OCI-LY7 (cell line): ENCODE data around the gene RNF217. TPM values are rescaled to one million over a fixed set of nuclear protein-coding genes. Genes with fewer than 3 reads are reported as not detected.

Experiments
- BruUV-seq: library from RNA; stranded (reverse); fragments of 400-500 nt; replicated peaks from 2 replicates; lab custom pipeline; 2021; lab: Mats Ljungman, UMichigan
- CTCF ChIA-PET: fragments of 300-600 bp; sonication (Branson Sonifier 250); formaldehyde crosslinking; loops from one replicate; lab custom pipeline; 2022; ENCODE audit warnings: antibody characterized with exemption; ENCODE audit not compliant: unreplicated experiment; lab: Charles Lee
- POLR2A ChIA-PET: fragments of 300-600 bp; sonication (Branson Sonifier 250); formaldehyde crosslinking; loops from one replicate; lab custom pipeline; 2022; ENCODE audit warnings: antibody characterized with exemption; lab: Charles Lee
- DNase-seq: peaks from one replicate; pipeline ENCODE4 v3.0.0-alpha.2; 2015; ENCODE audit warnings: low spot score
- H2AFZ ChIP-seq: fragments of 200-600 bp; sonication (generic), shearing (Covaris generic); 2 replicates; pipeline ENCODE4 v1.6.1; 2014; ENCODE audit warnings: mild to moderate bottlenecking, antibody characterized with exemption, low read length, moderate library complexity
- H3K27ac ChIP-seq: fragments of 200-600 bp; sonication (generic); 2 replicates; pipeline ENCODE4 v1.5.1; 2014; ENCODE audit warnings: mixed run types, low read depth, mild to moderate bottlenecking, moderate library complexity, low read length, inconsistent platforms; ENCODE audit not compliant: poor library complexity, severe bottlenecking
- H3K36me3 ChIP-seq: fragments of 200-600 bp; sonication (generic); 2 replicates; pipeline ENCODE4 v1.6.1; 2014; ENCODE audit warnings: mild to moderate bottlenecking, antibody characterized with exemption, low read length, moderate library complexity, mixed read lengths; ENCODE audit not compliant: insufficient read depth
- H3K4me1 ChIP-seq: fragments of 200-600 bp; sonication (generic); 2 replicates; pipeline ENCODE4 v1.5.1; 2014; ENCODE audit warnings: mild to moderate bottlenecking, low read length; ENCODE audit not compliant: insufficient read depth, poor library complexity, severe bottlenecking
- H3K4me2 ChIP-seq: fragments of 200-600 bp; sonication (generic); 2 replicates; pipeline ENCODE4 v1.6.1; 2014; ENCODE audit warnings: mild to moderate bottlenecking, low read length
- H3K4me3 ChIP-seq: fragments of 200-600 bp; sonication (generic); 2 replicates; pipeline ENCODE4 v1.5.1; 2014; ENCODE audit warnings: mild to moderate bottlenecking, low read depth, low read length; ENCODE audit not compliant: poor library complexity, severe bottlenecking
- H3K79me2 ChIP-seq: fragments of 200-600 bp; sonication (generic); 2 replicates; pipeline ENCODE4 v1.6.1; 2016; ENCODE audit warnings: low read depth, mild to moderate bottlenecking, low read length, moderate library complexity, mixed read lengths; ENCODE audit not compliant: insufficient read depth
- H3K9me2 ChIP-seq: fragments of 200-600 bp; sonication (generic); 2 replicates; pipeline ENCODE4 v1.6.1; 2016; ENCODE audit warnings: mild to moderate bottlenecking, low read length, mixed read lengths; ENCODE audit not compliant: insufficient read depth
- H3K9me3 ChIP-seq: fragments of 200-600 bp; sonication (generic); 2 replicates; pipeline ENCODE4 v1.6.1; 2014; ENCODE audit warnings: mild to moderate bottlenecking, mixed run types, low read length, mixed read lengths
- H4K20me1 ChIP-seq: fragments of 200-600 bp; sonication (generic); 2 replicates; pipeline ENCODE4 v1.6.1; 2014; ENCODE audit warnings: mild to moderate bottlenecking, antibody characterized with exemption, low read length, moderate library complexity, mixed read lengths; ENCODE audit not compliant: insufficient read depth
- EZH2phosphoT487 ChIP-seq: fragments of 200-600 bp; sonication (generic); IDR thresholded peaks from 2 replicates; pipeline ENCODE4 v1.6.1; 2018; ENCODE audit warnings: low read depth, borderline replicate concordance, mild to moderate bottlenecking, mixed run types, antibody characterized with exemption, low read length, moderate library complexity, mixed read lengths
- intact Hi-C: fragments of 100-400 bp; cut with micrococcal nuclease; formaldehyde crosslinking; loops from one replicate; pipeline ENCODE4 v1.10.0; 2022; ENCODE audit not compliant: unreplicated experiment
- total RNA-seq, 2 experiments: library from RNA; depleted of rRNA in 1 of 2; stranded (reverse); fragments of >200 nt in 1 of 2; shearing (Covaris generic) in 1 of 2; gene quantifications; 2 replicates each; pipeline ENCODE4 v1.2.3, GENCODE V29; 2014 to 2022
- TF ChIP-seq, protein P1 (sequence below): fragments of 200-600 bp; sonication (generic); conservative IDR thresholded peaks from 2 replicates; pipeline ENCODE4 v1.5.1; 2014; ENCODE audit warnings: mild to moderate bottlenecking, antibody characterized with exemption, low read length, moderate library complexity, mixed read lengths

Gene RNF217
- total RNA-seq, 2 experiments from 2014 or later, result not detected

DNA sequence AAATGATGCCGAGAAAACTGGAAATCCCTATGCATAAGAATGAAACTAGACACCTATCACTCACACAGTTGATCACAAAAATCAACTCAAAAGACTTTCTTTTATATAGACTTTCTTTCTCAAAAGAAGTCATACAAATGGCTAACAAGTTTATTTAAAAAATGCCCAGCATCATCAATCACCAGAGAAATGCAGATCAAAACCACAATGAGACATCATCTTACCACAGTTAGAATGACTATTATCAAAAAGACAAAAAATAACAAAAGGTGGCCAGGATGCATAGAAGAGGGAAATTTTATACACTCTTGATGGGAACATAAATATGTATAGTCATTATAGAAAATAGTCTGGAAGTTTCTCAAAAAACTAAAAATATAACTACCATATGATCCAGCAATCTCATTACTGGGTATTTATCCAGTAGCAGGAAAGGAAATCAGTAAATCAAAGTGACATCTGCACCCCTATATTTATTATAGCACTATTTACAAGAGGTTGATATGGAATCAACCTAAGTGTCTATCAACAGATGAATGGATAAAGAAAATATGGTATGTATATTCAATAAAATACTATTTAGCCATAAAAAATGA is 3.4 kb upstream of the RNF217 start:
- Histone ChIP-seq H3K9me3 (no peaks in the 10 kb centered on the region), H3K36me3 (no peaks in the 10 kb centered on the region), H4K20me1 (no peaks in the 10 kb centered on the region), H3K79me2 (no peaks in the 10 kb centered on the region), H3K27ac (no peak overlapping the region), H3K4me2 (no peak overlapping the region), H3K4me3 (no peak overlapping the region), H3K4me1 (no peaks in the 10 kb centered on the region), H2AFZ (no peak overlapping the region), H3K9me2 (no peaks in the 10 kb centered on the region)
- BruUV-seq, result no TSS peak
- no peak for DNase-seq
- CTCF ChIA-PET, result no interaction called here
- intact Hi-C loops, result no loop called here
- TF ChIP-seq, protein P1, sequence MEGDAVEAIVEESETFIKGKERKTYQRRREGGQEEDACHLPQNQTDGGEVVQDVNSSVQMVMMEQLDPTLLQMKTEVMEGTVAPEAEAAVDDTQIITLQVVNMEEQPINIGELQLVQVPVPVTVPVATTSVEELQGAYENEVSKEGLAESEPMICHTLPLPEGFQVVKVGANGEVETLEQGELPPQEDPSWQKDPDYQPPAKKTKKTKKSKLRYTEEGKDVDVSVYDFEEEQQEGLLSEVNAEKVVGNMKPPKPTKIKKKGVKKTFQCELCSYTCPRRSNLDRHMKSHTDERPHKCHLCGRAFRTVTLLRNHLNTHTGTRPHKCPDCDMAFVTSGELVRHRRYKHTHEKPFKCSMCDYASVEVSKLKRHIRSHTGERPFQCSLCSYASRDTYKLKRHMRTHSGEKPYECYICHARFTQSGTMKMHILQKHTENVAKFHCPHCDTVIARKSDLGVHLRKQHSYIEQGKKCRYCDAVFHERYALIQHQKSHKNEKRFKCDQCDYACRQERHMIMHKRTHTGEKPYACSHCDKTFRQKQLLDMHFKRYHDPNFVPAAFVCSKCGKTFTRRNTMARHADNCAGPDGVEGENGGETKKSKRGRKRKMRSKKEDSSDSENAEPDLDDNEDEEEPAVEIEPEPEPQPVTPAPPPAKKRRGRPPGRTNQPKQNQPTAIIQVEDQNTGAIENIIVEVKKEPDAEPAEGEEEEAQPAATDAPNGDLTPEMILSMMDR, result no peak
- no peak for TF ChIP-seq EZH2phosphoT487
- POLR2A ChIA-PET, result no interaction called here

DNA sequence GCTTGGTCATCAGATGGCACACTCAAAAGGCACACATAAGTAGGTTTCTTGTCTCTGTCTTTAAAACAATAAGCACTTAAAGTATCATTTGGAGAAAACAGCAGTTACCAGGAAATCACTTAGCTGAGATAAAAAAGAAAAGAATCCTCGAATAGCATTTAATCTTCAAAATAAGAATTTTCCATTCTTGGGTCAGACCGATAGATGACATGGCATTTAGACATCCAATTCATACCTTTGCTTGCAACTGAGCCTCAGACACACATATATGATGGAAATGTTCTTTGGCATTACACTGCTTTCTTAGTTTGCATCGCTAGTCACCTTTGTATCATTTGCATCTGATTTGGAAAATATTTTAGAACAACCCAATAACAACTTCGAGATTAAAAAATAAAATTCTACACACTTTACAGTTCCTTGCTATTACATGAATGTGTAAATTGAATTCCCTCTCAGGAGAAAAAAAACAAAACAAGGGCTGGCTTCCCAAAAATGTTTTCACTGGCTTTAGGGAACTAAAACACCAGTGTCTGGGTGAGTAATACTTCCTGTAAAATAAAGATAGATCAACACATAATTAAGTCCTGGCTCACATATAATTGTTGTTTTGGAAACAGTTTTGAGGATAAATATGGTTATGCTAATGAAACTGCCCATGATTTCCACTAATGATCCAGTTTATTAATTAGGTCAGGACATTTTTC is 1.3 kb upstream of the RNF217 start:
- Histone ChIP-seq H3K4me3 (no peak overlapping the region), H2AFZ (no peak overlapping the region)
- DNase-seq, result no peak

DNA sequence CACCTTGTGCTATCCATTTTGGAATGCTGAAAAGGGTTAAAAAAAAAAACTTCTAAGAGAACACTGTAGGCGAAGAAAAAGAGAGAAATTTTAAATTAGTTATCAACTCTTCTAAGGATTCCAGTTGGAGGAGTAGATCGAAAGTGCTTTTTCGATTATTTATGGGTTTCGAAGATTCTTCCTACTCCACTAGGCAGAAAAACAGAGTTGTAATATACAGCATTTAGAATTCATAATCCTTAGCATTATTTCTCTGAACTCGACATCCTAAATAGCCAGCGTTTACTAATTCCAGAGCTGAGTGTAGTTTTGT is 817 bp upstream of the RNF217 start:
- TF ChIP-seq, protein P1, result no peak
- no peak for TF ChIP-seq EZH2phosphoT487
- DNase-seq, result no peak
- Histone ChIP-seq H3K4me1 (no peaks in the 10 kb centered on the region), H3K4me3 (no peak overlapping the region), H3K9me2 (no peaks in the 10 kb centered on the region), H3K4me2 (no peak overlapping the region), H4K20me1 (no peaks in the 10 kb centered on the region), H3K36me3 (no peaks in the 10 kb centered on the region), H2AFZ (no peak overlapping the region), H3K9me3 (no peaks in the 10 kb centered on the region), H3K27ac (no peak overlapping the region), H3K79me2 (no peaks in the 10 kb centered on the region)
- POLR2A ChIA-PET, result no interaction called here
- no TSS peak for BruUV-seq
- CTCF ChIA-PET, result no interaction called here
- intact Hi-C loops, result no loop called here

More for the DNA sequence above, 1.3 kb upstream of the RNF217 start:
- CTCF ChIA-PET, result no interaction called here
- Histone ChIP-seq H3K27ac (no peak overlapping the region), H3K4me2 (no peak overlapping the region), H3K36me3 (no peaks in the 10 kb centered on the region), H3K9me3 (no peaks in the 10 kb centered on the region), H4K20me1 (no peaks in the 10 kb centered on the region), H3K79me2 (no peaks in the 10 kb centered on the region), H3K4me1 (no peaks in the 10 kb centered on the region), H3K9me2 (no peaks in the 10 kb centered on the region)
- POLR2A ChIA-PET, result no interaction called here
- no TSS peak for BruUV-seq
- no peak for TF ChIP-seq EZH2phosphoT487
- TF ChIP-seq, protein P1, result no peak
- intact Hi-C loops, result no loop called here
